HL-60/S4 treated with phorbol 12-myristate 13-acetate at 8.2 ng/mL for 4 days and 3 days (cell line): Measurements from ENCODE around the gene CHTF8.

Experiments
- in situ Hi-C: fragments of 300-500 bp; cut with MboI; formaldehyde crosslinking; loops from 2 replicates; pipeline ENCODE4 v1.15.0; 2022; ENCODE audit warnings: low sequenced_read_pairs

The CHTF8 gene, protein sequence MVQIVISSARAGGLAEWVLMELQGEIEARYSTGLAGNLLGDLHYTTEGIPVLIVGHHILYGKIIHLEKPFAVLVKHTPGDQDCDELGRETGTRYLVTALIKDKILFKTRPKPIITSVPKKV

DNA sequence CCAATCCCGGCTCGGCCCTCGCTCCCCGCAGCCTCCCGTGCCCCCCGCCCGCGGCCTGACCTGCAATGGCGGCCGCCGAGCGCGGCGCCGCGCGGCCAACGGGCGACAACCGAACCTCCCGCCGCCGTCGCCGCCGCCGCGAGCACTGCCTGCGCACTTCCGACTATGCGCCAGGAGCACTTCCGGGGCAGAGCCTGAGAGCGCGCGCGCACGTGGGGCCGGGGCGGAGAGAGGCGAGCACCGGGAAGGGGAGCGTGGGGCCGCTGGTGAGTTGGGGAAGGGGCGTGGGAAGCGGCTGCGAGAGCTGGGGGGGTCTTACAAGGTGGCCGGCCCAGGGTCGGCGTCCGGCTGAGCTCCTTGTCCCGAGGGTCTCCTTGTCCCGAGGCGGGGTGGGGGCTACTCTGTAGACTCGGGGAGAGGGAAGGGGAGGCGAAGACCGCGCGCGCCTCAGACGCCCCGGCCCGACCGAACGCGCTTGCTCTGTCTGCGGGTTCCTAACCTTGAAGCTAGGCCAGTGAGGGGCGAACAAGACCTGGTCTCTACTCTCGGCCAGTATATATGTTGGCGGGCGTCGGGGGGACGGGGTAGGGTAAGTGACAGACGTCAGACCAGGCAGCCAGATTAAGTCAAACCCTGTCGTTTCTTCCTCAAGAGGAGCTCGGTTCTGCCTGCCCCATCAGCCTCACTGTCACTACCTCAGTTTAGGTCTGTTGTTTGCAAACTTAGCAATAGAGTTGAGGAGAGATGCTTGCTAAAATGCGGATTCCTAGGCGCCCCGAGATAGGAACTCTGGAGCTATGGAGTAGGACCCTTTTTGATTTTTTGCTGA is at the start of gene CHTF8, which contains the start of gene UTP4:
TSS of gene CHTF8 (minus strand) at position 165 of the 829 bp plus-strand sequence. CDS start 11,130 bp downstream, outside the sequence.
TSS of gene UTP4 (plus strand) at position 226 of the 829 bp plus-strand sequence. CDS start 811 bp downstream, outside the sequence.
- in situ Hi-C loops: no loop called here

DNA sequence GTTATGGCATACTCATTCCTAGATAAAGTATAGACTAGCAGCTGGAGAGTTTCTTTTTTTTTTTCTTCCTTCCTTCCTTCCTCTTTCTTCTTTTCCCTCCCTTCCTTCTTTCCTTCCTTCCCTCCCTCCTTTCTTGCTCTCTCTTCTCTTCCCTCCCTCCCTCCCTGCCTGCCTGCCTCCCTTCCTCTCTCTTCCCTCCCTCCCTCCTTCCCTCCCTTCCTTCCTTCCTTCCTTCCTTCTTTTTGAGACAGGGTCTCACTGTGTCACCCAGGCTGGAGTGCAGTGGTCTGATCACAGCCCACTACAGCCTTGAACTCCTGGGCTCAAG is 47.6 kb upstream of the CHTF8 start:
- in situ Hi-C loops: no loop called here

DNA sequence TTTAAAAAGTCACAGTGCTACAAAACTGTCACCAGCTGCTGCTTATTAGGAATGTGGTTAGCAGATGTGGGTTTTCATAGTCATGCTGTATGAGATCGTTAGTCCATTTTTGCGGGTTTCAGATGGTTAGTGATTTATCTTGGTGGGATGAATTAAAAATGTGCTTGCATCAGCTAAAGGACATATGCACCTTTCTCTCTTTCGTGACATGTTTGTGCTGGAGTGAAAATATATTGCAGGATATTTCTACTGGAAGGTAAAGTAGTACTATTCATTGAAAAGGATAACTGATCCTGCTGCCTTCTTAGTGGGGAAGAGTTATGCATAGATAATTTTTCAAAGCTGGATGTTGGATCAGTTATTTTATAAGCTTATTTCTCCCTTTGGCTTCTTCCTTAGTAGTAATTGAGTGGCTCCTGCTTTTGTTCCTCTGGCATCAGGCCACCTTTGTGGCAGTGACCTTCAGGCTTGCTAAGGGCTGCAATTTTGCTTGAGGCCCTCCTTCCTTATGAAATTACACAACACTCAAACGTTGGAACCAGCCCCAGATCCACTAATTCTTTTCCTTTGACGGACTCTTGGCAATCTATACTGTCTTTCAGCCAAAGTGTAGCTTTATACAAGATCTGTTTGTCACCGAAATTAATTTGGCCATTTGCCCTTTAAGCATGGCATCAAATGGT is 47.1 kb upstream of the CHTF8 start:
- in situ Hi-C loops: no loop called here

DNA sequence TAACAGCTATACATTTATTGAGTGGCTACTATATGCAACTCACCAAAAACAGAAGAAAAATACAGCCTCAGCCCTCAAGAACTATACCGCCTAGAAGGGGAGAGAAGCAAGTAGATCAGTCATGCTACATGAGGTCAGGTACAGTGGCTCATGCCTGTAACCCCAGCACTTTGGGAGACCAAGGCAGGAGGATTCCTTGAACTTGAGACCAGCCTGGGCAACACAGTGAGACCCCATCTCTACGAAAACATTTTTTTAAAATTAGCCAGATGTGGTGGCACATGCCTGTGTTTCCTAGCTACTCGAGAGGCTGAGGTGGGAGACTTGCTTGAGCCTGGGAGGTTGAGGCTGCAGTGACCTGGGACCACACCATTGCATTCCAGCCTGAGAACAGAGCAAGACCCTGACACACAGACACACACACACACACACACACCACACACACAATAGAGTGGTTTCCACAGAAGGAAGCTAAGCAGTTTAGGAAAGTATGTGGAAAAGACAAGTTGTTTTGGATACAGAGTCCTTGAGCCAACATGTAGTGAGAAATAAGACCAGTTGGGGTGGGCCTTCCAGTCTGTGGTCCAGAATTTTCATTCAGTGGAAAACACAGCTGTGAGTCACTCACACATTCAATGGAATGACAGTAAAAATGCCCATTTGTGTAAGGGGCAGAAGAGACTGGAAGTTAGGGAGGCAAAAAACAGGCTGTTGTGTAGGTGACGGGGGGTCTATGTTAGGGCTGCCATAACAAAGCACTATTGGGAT is 43.8 kb upstream of the CHTF8 start:
- in situ Hi-C loops: no loop called here

DNA sequence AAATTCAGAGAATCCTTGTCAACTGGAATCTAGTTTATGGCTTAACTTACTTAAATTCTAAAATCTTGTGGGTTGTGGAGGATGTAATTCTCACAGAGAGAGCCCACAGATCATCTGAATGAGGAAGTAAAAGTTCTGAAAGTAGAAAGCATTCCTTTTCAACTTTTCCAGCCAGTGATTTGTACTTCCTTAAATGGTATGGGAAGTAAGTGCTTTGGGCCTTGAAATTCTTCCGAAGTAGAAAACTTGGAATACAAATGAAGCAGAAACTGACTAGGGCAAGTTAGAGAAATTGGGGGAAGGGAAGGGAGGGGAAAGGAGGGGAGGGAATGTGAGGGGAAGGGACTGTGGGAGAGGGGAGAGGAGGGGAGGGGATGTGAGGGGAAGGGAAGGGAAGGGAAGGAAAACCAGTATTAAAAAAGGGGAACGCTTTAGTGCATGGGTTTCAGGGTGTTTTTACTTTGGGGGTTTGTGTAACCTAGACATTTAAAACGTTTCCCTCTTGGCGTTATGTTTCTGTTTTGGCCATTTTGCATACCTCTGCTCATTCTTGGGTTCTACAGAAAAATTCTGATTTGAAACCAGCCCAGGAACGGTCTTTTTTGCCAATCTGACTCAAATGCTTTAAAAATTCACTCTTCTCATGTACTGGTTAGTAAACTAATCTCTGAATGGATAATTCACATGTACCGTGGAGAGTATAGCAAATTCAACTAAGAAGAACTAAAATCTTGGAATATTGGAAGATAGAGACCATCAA is 39.1 kb upstream of the CHTF8 start:
- in situ Hi-C loops: no loop called here

DNA sequence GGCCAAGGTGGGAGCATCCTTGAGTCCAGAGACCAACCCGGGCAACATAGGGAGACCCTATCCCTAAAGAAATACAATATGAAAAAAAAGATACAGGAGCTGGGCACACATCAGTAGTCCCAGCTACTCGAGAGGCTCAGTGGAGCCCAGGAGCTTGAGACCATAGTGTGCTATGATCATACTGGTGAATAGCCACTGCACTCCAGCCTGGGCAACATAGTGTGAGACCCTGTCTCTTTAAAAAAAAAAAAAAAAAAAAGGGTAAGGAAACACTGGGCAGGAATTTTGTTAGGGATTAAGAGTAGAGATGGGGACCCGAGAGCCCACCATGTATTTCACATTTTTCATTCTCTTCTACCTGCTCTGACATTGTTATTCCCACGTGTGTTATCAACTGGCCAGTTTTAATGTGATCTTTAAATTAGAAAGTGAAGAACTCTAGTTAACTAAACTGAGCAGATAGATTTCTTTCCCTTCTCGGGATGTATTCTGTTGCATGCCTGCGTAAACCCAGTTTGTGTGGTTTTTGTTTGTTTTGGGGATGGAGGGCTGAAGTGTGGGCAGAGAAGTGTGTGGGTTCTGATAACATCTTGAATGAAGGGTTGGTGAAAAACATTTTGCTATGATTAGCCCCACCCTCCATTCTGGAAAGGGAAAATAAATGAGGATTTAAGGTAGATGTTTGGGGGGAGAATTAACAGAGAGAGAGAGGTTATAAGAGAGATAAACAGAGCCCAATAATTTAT is 37.4 kb upstream of the CHTF8 start:
- in situ Hi-C loops: no loop called here

DNA sequence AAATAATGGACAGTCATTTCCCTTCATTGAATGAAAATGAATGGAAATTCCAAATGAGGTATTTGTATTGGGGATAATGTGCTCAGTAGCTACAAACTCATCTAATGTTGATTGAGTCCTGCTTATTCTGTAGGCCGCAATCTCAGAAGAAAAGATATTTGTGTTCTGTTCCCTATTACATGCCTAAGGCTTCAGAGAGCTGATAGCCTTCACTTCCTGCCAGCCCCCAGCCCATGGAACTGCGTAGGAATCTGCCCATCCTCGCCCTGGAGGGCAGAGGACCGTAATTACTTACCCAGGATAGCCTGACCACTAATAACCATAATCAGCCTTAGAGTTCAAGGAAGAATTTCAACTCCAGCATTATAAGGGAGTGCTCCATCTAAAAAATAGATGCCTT is 36.7 kb upstream of the CHTF8 start:
- in situ Hi-C loops: no loop called here

DNA sequence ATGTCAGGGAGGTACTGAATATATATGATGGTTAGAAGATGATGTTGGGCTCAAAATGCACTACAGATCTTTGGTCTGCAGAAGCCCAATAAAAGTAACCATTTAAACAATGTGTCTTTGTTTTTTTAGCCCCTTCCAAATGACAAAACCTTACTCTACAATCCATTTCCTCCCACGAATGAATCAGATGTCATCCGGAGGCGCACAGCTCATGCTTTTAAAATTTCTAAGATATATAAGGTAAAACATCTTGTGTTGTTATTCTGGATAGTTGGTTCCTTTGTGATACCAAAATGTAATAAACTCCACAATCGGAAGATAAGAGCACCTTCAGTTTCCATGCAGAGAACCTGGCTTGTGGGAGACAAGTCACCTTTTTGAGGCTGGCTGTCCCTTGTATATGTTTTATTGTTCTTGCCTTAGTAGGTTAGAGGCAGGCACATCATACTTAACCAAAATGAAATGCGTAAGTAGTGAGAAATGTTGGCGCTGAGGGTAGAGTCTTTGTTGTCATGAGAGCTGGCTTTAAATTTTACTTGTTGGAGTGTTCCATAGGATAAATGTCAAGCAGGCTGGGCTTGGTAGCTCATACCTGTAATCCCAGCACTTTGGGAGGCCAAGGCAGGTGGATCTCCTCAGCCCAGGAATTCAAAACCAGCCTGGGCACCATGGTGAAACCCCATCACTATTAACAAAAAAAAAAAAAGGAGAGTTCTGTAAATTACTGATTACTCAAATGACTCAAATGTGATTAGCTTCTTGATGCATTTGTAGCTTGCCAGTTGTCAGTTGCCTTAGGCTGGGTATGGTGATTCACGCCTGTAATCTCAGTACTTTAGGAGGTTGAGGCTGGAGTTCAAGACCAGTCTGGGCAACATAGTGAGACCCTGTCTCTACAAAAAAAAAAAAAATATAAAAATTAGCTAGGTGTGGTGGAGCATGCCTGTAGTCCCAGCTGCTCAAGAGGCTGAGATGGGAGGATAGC is 34.9 kb upstream of the CHTF8 start:
- in situ Hi-C loops: no loop called here

DNA sequence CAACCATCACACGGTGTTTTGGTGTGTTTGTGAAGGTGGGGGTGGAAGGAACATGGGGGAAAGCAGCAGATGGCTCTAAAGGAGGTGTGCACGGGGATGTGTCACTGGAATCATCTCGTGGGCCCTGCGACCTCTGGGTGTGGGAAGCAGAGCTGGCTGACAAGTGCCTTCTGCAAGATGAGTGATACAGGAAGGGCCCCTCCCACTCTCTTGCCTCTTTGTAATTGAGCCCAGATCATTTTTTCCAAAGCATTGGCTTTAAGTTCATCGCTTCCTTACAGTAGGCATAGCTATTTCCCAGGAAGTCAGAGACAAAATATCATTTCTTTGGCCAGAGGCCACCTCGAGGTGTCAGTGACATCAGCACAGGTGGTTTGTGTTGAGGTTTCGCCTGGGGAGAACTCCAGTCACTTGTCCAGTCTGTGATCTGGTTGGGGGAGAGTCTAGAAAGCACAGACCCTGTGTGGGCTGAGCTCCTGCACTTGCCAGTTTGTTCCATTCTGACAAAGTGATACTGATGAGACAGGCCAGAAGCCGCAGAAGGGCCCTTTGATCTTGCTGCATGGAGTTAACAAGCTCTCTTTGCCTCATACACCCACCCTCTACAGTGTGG is 33.9 kb upstream of the CHTF8 start:
- in situ Hi-C loops: no loop called here

DNA sequence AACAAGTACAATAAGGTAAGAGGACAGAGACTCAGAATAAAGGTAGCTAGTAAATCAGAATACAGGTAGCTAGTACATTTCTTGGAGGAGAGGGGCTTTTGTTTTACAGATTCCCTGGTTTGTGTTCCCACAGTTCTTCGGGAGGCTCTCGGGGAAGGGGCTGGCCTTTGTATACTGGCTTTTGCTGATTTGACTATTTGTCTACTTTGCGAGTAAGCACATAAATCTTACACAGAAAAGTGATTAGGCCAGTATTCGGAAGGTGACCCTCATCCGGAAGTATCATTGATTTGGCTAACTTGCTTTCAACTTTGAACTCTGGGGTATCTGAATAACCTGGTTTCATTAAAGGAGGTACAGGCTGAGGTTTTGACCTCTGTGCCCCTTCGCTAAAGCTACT is 33.2 kb upstream of the CHTF8 start:
- in situ Hi-C loops: no loop called here

DNA sequence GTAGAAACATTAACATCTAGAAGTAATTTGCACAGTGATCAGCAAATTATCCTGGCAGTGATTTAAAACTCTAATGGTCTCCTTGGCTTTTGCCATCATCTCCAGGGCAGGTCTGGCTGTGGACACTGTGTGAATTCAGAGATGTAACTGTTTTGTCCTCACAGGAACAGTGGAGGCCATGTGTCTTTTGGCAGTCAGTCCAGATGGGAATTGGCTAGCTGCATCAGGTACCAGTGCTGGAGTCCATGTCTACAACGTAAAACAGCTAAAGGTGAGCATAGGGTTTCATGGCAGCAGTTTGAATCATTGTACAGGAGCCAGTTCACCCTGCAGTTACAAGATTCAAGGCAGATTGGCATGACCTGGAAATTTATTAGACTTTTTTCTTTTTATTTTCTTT is 27.8 kb upstream of the CHTF8 start:
- in situ Hi-C loops: no loop called here

DNA sequence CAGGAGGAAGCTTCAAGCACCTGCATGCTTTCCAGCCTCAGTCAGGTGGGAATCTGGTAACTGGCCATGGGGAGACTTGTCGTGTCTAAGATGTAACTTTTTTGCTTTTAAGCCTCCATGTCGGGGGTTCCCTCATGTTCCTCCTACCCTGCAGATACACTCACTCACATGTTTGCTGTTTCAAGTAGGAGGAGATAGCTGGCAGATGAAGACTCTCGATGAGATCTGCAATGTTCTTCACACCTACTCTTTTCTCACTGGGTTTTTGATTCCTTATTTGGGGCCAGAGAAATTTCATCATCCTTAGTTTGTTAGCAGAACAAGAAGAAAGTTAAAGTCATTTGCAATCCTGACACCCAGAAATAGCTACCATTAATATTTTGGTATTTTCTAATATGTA is 24.8 kb upstream of the CHTF8 start:
- in situ Hi-C loops: loop anchor here (10.0 kb wide), 1 partner anchor 128 kb away; no protein-coding TSS in a partner anchor

DNA sequence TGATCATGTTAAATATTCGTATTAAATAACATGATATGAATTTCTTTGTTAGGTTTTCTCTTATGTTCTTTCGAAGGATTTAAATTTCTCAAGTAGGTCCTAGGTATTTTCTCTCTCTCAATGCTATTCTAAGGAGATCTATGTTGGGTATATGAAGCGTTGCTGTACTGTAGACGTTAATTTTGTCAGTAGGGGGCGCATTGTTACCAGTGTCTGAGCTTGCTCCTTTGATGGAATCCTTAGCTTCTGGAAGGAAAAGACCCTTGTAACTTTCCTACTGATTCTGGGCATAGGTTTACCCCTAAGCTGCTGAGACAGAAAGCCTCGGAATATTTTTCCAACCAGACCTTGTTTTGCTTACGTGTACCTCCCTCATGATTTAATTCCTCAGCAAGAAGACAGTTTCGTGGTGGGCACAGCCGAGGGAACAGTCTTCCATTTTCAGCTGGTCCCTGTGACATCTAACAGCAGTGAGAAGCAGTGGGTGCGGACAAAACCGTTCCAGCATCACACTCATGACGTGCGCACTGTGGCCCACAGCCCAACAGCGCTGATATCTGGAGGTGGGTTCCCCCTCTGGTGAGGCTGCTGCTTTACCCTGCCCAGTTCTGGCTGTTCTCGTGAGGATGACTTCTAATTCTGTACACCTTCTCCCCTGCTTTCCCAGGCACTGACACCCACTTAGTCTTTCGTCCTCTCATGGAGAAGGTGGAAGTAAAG is 17.9 kb upstream of the CHTF8 start:
- in situ Hi-C loops: loop anchor here (10.0 kb wide), 1 partner anchor 134 kb away; no protein-coding TSS in a partner anchor

DNA sequence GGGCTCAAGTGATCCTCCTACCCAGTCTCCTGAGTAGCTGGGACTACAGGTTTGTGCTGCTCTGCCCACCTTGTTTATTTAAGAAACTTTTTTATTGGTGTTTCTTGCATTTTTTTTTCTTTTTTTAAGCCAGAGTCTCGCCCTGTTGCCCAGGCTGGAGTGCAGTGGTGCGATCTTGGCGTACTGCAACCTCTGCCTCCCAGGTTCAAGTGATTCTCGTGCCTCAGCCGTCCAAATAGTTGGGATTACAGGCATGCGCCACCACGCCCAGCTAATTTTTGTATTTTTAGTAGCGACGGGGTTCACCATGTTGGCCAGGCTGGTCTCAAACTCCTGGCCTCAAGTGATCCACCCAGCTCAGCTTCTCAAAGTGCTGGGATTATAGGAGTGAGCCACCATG is 17.2 kb upstream of the CHTF8 start:
- in situ Hi-C loops: loop anchor here (10.0 kb wide), 1 partner anchor 135 kb away; no protein-coding TSS in a partner anchor

DNA sequence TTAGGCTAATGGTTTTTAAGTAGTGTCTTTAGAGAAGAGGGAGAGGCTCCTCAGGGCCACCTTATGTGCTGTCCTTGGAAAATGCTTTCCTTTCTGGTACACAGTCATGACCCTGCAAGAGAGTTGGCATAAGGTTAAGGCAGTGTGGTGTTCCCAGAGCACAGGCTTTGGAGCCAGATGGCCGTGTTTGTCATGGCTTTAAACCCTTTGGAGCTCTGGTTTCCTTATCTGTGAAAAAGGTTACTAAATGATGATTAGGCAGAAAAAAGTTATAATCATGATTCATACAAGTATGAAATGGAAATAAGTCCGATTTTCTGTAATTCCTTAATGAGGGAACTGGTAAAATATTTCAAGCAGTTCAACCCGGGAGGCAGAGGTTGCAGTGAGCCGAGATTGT is 13.3 kb upstream of the CHTF8 start:
- in situ Hi-C loops: no loop called here

DNA sequence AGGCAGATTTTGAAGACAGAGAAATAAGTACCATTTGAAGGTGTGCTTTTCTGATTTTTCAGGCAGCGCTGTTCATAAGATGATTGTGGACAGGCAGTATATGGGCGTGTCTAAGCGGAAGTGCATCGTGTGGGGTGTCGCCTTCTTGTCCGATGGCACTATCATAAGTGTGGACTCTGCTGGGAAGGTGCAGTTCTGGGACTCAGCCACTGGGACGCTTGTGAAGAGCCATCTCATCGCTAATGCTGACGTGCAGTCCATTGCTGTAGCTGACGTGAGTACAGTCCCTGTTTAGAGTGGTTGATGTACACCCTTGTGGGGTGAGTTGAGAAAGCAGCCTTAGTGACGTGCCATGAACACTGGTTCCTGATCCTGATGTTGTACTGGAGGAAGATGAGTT is 10.7 kb upstream of the CHTF8 start:
- in situ Hi-C loops: no loop called here

DNA sequence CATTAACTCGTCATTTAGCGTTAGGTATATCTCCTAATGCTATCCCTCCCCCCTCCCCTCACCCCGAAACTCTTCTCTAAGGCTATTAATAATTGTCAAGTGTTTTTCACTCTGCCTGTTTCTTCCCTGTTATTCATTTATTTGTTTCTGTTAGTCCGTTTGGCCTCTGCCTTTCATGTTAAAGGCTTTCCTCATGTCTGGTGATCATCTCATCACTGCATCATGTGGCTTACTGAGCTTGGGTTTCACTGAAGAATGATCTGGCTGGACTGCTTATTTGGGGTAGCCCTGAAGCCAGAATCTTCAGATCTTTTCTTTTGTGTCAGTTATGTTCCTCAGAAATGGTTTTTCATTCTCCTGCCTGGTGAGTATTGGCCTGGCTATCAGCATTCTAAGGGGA is 9.5 kb upstream of the CHTF8 start:
- in situ Hi-C loops: no loop called here
